ENCODE data around the gene NCMAP. TPM values are rescaled to one million over a fixed set of nuclear protein-coding genes. Genes with fewer than 3 reads are reported as not detected.

NCMAP gene
- polyA plus RNA-seq, 1 of the 3 experiments (the other 2 are of a cell fraction): not detected

DNA sequence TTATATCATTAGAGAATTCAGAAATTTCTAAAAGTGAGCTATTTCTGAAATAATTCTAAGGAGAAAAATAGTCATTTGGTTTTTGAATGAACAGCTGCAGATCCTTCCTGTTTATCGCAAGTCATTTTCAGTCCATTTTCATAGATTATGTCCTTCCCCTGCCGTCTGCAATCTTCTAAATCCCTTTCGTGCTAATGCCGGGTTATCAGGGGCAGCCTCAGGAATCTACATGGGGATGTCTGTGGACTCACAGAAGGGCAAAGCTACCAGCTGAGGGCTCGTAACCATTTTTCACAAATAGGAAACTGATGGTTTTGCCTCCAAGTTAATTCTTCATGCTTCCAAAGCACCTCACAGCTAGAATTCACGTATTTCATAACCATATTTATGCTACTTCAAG lies 30.3 kb upstream of the NCMAP start:
- Histone ChIP-seq H3K79me2 (ENCODE audit: insufficient read depth) (no peaks in the 10 kb centered on the region), H3K9me2 (no peaks in the 10 kb centered on the region), H3K4me2 (no peak overlapping the region), H3K36me3 (replicated peaks in 1 of 2; ENCODE audit: control insufficient read depth in 1 of 2, insufficient read depth in 2 of 2, low read length in 1 of 2) (peaks cover 0 to 4% of the 10 kb centered on the region in 2 experiments), H3K4me3 (ENCODE audit: low read depth in 2 of 2, low read length in 1 of 2) (no peak overlapping the region), H3K27me3 (ENCODE audit: insufficient read depth) (no peaks in the 10 kb centered on the region), H3K9ac (no peak overlapping the region), H3K4me1 (ENCODE audit: control insufficient read depth in 1 of 2, insufficient read depth in 2 of 2, low read depth in 1 of 2, low read length in 1 of 2) (no peaks in the 10 kb centered on the region), H3K27ac (ENCODE audit: low read depth in 2 of 2, low read length in 1 of 2) (no peak overlapping the region), H3F3A (replicated peaks; ENCODE audit: insufficient read depth) (no peaks in the 10 kb centered on the region), H4K20me1 (ENCODE audit: insufficient read depth) (no peaks in the 10 kb centered on the region), H3K9me3 (no peaks in the 10 kb centered on the region), H2AFZ (ENCODE audit: low read depth) (no peak overlapping the region)
- POLR2A ChIA-PET: no interaction called here
- 90% methylated on average over 6 of the region's 6 CpGs for WGBS (ENCODE audit: low lambda C conversion rate)
- TF ChIP-seq NRF1 (IDR thresholded peaks at IDR 0.05; ENCODE audit: low read depth, low read length) (no peak), EZH2phosphoT487 (IDR thresholded peaks at IDR 0.05; ENCODE audit: borderline replicate concordance, low read depth) (no peak), SMC3 (IDR thresholded peaks at IDR 0.05; ENCODE audit: low read depth, low read length) (no peak), EP300 (IDR thresholded peaks at IDR 0.05; ENCODE audit: borderline replicate concordance in 1 of 2, low read depth in 1 of 2, low read length in 1 of 2) (no peak), YY1 (IDR thresholded peaks at IDR 0.05; ENCODE audit: low read depth) (no peak), FOSL2 (IDR thresholded peaks at IDR 0.05; ENCODE audit: borderline replicate concordance, low read depth) (no peak), ELF1 (IDR thresholded peaks at IDR 0.05) (no peak)
- TF ChIP-seq, protein P1, sequence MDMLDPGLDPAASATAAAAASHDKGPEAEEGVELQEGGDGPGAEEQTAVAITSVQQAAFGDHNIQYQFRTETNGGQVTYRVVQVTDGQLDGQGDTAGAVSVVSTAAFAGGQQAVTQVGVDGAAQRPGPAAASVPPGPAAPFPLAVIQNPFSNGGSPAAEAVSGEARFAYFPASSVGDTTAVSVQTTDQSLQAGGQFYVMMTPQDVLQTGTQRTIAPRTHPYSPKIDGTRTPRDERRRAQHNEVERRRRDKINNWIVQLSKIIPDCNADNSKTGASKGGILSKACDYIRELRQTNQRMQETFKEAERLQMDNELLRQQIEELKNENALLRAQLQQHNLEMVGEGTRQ (IDR thresholded peaks at IDR 0.05; ENCODE audit: borderline replicate concordance, low read depth, low read length): no peak
- TF ChIP-seq, protein P2, sequence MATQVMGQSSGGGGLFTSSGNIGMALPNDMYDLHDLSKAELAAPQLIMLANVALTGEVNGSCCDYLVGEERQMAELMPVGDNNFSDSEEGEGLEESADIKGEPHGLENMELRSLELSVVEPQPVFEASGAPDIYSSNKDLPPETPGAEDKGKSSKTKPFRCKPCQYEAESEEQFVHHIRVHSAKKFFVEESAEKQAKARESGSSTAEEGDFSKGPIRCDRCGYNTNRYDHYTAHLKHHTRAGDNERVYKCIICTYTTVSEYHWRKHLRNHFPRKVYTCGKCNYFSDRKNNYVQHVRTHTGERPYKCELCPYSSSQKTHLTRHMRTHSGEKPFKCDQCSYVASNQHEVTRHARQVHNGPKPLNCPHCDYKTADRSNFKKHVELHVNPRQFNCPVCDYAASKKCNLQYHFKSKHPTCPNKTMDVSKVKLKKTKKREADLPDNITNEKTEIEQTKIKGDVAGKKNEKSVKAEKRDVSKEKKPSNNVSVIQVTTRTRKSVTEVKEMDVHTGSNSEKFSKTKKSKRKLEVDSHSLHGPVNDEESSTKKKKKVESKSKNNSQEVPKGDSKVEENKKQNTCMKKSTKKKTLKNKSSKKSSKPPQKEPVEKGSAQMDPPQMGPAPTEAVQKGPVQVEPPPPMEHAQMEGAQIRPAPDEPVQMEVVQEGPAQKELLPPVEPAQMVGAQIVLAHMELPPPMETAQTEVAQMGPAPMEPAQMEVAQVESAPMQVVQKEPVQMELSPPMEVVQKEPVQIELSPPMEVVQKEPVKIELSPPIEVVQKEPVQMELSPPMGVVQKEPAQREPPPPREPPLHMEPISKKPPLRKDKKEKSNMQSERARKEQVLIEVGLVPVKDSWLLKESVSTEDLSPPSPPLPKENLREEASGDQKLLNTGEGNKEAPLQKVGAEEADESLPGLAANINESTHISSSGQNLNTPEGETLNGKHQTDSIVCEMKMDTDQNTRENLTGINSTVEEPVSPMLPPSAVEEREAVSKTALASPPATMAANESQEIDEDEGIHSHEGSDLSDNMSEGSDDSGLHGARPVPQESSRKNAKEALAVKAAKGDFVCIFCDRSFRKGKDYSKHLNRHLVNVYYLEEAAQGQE (IDR thresholded peaks at IDR 0.05; ENCODE audit: low read depth, low read length): no peak
- TF ChIP-seq, protein P3, sequence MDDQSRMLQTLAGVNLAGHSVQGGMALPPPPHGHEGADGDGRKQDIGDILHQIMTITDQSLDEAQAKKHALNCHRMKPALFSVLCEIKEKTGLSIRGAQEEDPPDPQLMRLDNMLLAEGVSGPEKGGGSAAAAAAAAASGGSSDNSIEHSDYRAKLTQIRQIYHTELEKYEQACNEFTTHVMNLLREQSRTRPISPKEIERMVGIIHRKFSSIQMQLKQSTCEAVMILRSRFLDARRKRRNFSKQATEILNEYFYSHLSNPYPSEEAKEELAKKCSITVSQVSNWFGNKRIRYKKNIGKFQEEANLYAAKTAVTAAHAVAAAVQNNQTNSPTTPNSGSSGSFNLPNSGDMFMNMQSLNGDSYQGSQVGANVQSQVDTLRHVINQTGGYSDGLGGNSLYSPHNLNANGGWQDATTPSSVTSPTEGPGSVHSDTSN (IDR thresholded peaks at IDR 0.05): no peak
- CTCF ChIA-PET: interaction anchor here (0.9 to 2.6 kb wide), 7 partner anchors 10 to 375 kb away, joined by 3 to 15 read pairs (median 4); partner anchors contain the start of gene NIPAL3
- DNase-seq: no peak

DNA sequence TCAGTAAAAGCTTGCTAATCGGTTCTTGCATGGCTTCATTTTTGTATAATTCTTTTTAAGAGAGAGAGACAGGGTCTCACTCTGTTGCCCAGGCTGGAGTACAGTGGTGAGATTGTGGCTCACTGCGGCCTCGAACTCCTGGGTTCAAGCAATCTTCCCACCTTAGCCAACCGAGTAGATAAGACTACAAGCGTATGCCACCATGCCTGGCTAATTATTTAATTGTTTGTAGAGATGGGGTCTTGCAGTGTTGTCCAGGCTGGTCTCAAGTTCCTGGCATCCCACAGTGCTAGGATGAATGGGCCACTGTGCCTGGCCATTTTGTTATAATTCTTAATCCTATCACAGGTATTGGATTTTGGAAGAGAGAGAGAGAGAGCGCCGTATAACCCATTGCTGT lies 29.8 kb upstream of the NCMAP start:
- Histone ChIP-seq H3K27ac (ENCODE audit: low read depth in 2 of 2, low read length in 1 of 2) (no peak overlapping the region), H3K4me3 (ENCODE audit: low read depth in 2 of 2, low read length in 1 of 2) (no peak overlapping the region), H3F3A (replicated peaks; ENCODE audit: insufficient read depth) (no peaks in the 10 kb centered on the region), H3K36me3 (replicated peaks in 1 of 2; ENCODE audit: control insufficient read depth in 1 of 2, insufficient read depth in 2 of 2, low read length in 1 of 2) (peaks cover 0 to 5% of the 10 kb centered on the region in 2 experiments), H4K20me1 (ENCODE audit: insufficient read depth) (no peaks in the 10 kb centered on the region), H2AFZ (ENCODE audit: low read depth) (no peak overlapping the region), H3K27me3 (ENCODE audit: insufficient read depth) (no peaks in the 10 kb centered on the region), H3K79me2 (ENCODE audit: insufficient read depth) (no peaks in the 10 kb centered on the region), H3K9me2 (no peaks in the 10 kb centered on the region), H3K9ac (no peak overlapping the region), H3K4me1 (ENCODE audit: control insufficient read depth in 1 of 2, insufficient read depth in 2 of 2, low read depth in 1 of 2, low read length in 1 of 2) (no peaks in the 10 kb centered on the region), H3K4me2 (no peak overlapping the region), H3K9me3 (no peaks in the 10 kb centered on the region)
- WGBS (ENCODE audit: low lambda C conversion rate): 82% methylated on average over 7 of the region's 7 CpGs
- ChIA-PET CTCF (interaction anchor here (0.9 to 2.6 kb wide), 14 partner anchors 9 to 376 kb away, joined by 3 to 24 read pairs (median 6); partner anchors contain the start of gene NIPAL3), POLR2A (no interaction called here)
- no peak for DNase-seq
- TF ChIP-seq MEF2A (IDR thresholded peaks at IDR 0.05; ENCODE audit: borderline replicate concordance, low read depth) (no peak), YY1 (IDR thresholded peaks at IDR 0.05; ENCODE audit: low read depth) (no peak), MXI1 (IDR thresholded peaks at IDR 0.05; ENCODE audit: low read depth, low read length) (no peak), SIN3A (IDR thresholded peaks at IDR 0.05; ENCODE audit: borderline replicate concordance, low read depth, low read length) (no peak), NFIC (IDR thresholded peaks at IDR 0.05; ENCODE audit: borderline replicate concordance) (no peak), GABPA (IDR thresholded peaks at IDR 0.05; ENCODE audit: low read depth) (no peak), RXRA (IDR thresholded peaks at IDR 0.05; ENCODE audit: borderline replicate concordance, low read depth) (no peak), FOXM1 (IDR thresholded peaks at IDR 0.05; ENCODE audit: low read depth) (no peak)
- TF ChIP-seq, protein P3 (IDR thresholded peaks at IDR 0.05): no peak
- TF ChIP-seq, protein P4, sequence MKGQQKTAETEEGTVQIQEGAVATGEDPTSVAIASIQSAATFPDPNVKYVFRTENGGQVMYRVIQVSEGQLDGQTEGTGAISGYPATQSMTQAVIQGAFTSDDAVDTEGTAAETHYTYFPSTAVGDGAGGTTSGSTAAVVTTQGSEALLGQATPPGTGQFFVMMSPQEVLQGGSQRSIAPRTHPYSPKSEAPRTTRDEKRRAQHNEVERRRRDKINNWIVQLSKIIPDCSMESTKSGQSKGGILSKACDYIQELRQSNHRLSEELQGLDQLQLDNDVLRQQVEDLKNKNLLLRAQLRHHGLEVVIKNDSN (IDR thresholded peaks at IDR 0.05; ENCODE audit: borderline replicate concordance, low read depth): no peak

Measured in SK-N-SH (cell line).